Activated naive CD4-positive, alpha-beta T cell treated with anti-CD3 and anti-CD28 coated beads, Interleukin-2, amount 50 U/mL, for 16 hours (primary cell): Measurements from ENCODE around the gene SOX18.
A peak's percentile ranks its signal among the peaks of the same experiment; 100 is the strongest.

ENCODE experiments used
- DNase-seq: peaks from one replicate; pipeline ENCODE4 v3.0.0-alpha.2; 2020

SOX18 gene

DNA sequence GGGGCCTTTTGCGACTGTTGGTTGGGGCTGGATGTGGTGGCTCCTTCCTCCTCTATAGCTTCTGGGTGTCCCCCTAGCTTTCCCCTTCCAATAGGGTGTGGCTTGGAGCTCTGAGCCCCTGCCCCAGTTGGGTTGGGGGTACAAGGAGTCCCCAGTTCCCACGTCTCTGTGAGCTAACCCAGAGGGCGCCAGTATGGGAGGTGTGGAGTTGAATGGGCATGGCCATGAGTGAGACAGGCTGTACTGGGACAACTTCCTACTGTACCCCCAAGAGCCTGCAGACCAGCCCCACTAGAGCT lies 12.3 kb downstream of the SOX18 start:
- no peak for DNase-seq

DNA sequence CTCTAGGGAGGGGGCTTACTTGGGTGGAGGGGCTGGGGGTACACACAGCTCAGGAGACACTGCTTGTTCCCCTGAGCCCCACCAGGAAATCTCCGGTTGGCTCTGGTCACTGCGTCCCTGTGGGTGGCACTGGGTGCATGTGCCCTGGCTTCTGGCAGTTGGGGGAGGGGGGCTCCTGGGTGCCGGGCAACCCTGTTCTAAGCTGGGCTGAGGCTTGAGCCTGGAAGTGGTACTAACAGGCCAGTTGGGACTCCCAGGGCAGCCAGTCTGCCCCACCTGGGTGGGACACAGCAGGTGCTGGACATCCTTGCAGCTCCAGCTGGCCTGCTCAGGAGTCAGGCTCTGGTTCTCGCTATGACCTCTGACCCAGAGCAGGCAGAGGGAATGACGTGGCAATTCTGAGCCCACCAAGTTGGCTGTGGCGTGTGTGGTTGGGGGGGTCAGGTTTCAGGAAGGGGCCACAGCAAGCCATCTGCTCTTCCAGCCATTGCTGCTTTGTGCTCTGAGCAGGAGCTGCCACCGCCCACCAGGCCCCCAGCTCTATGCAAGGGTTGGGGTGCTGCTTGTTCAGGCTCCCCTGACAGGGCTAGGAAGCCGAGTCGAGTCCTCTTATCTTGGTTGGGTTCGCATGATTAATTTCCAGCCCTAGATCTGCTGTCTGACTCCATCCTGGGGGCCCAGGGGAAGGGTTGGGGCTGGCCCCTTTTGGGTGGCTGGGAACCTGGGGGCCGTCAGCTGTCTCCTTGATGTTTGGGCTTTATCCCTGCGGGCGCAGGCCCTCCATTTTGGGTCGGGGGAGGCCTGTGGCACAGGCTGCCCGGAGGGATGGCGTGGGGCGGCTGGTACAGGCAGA lies 12.9 kb downstream of the SOX18 start:
- no peak for DNase-seq

DNA sequence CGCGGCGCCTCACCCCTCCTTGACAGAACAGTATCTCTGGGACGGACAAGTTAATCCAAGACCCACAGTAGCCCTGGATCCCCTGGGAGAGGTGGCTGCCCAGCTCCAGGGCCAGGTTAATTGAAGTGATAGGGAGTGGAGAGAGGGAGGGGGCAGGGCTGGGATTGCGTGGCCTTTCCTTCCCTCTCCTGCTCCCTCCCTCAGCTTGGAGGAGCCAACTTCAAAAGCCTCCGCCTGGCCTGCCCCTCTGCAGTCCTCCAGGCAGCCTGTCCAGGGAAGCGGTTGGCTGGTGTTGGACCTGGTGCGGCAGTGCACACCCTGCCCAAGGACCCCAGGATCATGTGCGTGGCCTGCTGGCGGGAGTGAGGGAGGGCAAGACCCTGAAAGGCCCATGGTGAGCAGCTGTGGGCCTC lies 13.5 kb downstream of the SOX18 start, which contains the start of gene C20orf204:
C20orf204 (plus strand) TSS at position 250 of the 413 bp plus-strand sequence; CDS start at position 392, 142 bp downstream.
- DNase-seq, result no peak

DNA sequence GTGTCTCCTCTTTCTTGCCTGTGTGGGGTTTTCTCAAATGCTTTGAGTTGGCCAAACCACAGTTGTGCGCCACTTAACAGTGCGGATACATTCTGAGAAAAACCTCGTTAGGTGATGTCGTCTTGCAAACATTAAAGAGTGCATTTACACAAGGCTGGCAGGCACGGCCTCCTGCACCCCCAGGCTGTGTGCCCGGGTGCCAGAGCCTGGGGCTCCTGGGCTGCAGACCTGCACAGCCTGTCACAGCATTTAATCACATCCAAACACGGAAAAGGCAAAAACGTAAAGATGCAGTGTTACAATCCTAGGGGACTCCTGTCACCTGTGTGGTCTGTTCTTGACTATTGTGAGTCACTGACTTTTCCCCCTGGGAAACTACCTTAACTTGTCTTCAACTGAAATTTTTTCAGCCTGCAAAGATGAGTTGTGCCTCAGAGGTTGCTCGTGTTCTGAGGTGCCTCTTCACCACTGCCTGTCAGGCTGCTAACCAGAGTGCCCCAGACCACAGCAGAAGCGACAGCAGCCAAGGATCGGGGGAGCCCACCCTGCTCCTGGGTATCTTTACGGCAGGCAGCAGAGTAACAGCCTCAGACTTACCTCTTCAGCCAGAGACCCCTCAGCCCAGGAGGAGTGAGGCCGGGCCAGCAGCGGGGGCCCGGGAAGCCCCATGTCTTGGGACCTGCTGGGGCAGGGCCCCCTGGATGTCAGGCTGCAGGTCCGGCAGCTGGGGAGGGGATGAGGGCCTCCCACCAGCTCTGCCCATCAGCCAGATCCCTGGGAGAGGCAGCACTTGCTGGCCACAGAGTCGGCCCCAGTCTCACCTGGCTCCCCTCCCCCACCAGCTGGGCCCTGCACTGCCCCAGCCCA lies 14.1 kb downstream of the SOX18 start:
- DNase-seq, result peak; percentile 36

DNA sequence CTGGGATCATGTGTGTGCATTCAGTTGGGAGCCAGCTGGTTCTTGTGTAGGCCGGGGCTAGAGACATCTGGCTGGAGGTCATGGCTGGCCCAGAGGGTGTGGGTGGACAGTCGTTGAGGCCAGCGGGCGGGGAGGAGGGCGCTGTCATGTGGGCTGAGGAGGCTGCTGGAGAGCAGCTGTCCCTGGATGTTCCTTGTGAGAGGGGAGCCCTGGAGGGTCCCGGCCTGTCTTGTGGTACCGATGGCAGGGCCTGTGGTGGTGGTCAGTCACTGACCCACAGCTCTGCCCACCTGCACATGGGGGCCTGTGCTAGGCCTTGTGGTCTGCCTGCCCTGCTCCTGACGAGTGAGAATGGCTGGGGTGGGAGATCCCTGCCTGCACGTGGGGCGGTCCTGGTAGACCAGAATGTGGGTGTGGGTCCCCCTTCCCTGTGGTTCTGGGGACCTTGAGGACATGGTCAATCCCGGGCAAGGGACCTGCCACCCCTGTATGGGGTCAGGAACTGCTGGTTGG lies 15.4 kb downstream of the SOX18 start:
- DNase-seq, result no peak

DNA sequence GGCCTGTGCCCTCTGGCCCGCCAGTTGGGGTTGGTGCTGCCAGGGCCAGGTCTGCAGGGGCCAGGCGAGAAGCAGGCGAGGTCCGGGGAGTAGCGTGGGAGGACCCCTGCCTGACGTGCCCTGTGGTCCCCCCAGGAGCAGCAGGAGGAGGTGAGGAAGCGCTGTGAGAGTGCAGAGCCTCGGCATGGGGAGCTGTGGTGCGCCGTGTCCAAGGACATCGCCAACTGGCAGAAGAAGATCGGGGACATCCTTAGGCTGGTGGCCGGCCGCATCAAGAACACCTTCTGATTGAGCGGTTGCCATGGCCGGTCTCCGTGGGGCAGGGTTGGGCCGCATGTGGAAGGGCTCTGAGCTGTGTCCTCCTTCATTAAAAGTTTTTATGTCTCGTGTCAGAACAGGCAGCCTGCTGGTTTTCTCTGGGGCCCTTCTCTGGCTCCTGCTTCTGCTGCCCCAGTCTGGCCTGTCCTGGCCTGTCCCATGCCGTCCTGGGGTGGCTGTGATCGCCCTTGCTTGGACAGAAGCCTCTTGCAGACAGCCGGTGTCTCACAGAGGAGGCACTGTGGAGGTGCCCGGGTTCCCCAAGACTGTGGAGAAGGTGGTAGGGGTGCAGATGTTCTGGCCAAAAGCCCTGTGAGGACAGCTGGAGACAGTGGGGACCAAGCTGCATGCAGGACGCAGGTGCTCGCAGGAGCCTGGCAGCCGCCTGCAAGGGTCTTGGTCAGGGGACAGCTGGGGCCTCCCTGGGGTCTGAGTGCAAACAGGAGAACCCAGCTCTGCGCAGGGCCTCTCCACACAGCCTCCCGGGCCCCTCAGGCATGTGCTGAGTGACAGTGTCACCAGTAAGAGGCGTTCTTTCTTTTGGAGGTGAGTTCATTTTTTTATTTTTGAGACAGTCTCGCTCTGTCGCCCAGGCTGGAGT lies 16.5 kb downstream of the SOX18 start:
- DNase-seq, result no peak

DNA sequence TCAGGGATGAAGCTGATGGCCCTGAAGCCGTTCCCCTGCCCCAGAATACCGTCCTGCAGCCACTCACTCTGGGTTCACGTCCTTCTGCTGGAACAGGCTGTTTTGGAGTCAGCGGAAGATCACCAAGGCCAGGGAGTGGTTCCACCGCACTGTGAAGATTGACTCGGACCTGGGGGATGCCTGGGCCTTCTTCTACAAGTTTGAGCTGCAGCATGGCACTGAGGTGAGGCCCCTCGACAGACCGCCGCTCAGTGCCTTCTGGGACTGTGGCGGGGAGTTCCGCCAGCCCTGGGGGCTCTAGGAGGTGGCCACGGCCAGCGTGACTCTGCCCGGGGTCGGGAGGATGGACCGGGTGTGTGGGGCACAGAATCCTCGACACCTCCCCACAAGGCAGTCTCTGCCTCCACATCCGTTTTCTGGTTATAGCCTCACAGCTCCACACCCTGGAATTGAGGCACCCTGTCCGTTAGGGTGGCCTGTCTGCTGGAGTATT lies 17.6 kb downstream of the SOX18 start:
- DNase-seq, result no peak

DNA sequence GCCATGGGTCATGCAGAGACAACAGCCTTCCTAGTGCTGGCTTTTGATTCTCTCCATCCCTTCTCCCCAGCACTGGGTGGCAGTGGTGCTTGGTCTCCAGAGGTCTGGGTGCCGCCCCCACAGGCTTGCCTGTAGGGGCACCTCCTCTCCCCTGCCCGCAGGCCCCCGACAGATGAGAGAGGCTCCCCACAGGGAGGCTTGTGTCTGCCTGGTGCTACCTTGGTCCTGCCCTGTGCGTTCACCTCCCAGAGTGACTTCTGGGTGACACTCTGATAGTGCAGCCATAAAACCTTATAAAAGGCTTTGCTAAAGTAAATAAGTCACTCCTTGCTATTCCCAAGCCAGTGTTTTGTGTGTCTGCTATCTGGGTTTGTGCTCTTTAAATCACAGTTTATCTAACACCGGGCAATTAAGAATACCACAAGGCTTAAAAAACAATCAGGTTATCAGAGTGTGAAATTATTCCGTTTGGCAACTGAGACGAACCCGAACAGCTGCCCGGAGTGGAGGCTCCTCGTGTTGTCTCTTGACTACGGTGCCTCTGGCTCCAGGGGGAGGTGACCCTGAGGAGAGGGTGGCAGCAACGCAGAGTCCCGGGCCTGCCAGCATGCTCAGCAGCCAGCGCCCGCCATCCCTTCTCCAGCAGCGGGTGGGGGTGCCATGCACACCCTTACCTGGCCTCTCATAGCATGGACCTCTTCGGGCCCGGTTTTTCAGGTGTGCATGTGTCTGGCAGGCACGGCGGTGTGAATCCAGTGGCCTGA lies 18.9 kb downstream of the SOX18 start:
- no peak for DNase-seq

DNA sequence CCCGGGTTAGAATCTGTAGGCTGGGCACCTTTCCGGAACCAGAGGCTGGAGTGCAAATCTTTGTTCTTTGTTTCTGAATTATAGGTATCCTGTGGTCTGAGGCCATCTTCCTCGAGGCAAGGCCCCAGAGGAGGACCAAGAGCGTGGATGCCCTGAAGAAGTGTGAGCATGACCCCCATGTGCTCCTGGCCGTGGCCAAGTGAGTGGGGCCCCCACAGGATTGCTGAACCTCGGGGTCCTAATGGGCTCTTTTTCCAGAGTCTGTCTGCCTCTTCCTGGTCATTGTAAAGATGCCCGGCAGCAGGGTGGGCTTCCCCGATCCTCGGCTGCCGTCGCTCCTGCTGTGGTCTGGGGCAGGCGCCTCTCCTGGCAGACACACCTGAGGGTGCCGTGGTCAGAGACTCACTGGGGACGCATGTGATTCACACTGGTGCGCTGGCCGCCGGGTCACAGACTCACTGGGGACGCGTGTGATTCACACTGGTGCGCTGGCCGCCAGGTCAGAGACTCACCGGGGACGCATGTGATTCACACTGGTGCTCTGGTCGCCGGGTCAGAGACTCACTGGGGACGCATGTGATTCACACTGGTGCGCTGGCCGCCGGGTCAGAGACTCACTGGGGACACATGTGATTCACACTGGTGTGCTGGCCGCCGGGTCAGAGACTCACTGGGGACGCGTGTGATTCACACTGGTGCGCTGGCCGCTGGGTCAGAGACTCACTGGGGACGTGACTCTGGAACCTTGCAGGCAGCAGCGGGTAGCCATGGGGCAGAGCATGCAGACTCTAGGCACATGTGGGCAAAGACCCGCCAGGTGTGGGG lies 19.9 kb downstream of the SOX18 start:
- DNase-seq, result no peak

DNA sequence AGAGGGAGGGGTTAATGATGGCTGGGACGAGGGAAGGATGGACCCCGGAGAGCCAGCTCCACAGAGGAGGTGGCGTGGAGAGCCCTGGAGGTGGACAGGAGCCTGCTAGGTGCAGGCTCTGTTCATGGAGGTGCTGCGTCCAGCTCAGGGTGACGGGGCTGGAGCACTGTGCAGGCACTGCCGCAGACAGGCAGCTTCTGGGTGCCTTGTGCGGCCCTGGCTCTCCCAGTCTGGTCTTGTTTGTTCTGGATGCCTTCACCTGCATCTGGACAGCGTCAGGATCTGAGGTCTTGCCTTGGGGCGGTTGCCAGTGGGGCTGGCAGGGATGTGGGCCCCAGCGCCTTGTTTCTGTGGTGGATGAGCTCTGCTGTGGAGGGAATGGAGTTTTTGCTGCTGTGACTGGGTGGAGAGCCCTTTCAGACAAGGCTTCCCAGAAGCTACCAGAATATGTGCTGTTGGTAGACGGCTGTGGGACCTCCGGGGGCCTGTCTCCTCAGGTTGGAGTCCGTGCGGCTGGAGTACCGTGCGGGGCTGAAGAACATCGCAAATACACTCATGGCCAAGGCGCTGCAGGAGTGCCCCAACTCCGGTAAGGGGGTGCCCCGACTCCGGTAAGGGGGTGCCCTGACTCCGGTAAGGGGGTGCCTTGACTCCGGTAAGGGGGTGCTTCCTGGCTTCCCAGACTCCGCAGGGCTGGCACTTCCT lies 21.3 kb downstream of the SOX18 start:
- DNase-seq, result no peak

DNA sequence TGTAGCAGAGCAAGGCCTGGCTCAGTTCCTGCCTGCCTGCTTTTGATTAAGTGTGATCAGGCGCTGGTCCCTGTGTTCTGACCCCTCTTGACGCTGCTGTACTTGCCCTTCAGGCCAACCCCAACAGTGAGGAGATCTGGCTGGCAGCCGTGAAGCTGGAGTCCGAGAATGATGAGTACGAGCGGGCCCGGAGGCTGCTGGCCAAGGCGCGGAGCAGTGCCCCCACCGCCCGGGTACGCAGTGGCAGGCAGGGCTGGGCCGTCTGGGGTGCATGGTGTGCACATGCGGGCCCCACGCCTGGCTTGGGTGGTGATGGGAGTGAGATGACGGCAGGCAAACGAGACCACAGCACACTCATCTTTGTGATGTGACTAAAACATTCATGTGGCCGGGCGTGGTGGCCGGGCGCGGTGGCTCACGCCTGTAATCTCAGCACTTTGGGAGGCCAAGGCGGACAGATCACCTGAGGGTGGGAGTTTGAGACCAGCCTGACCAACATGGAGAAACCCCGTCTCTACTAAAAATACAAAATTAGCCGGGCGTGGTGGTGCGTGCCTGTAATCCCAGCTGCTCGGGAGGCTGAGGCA lies 23.5 kb downstream of the SOX18 start:
- DNase-seq, result no peak

DNA sequence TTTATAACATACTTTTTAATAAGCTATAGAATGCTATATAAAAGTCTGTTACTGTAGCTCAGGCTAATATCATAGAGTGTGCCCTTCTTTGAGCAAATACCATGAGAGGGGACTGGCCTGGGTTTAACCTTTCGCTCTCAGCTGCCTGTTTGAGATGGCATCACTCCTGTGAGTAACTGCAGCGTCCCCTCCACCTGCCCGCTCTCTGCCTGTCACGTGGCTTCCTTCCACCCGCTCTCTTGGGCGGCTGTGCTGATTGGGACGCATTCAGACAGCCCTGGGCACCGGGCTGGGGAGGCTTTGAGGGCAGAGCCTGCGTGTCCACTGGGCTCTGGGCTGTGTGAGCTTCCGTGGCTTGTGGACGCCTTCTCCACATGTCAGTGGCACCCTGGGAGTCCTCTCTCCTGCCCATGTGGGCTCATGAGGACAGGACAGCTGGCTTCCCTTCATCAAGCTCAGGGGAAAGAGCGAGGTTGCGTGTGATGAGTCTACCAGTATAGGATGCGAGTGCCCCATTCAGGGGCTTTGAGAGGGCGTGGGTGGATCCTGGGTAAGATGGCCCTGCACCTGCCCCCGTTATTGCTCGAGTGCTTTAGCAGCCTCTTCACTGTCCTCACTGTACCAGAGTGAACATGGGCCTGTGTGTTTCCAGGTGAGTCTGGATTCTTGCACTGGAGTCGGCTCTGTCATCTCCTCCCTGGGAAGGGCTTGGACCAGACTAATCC lies 24.2 kb downstream of the SOX18 start:
- no peak for DNase-seq

DNA sequence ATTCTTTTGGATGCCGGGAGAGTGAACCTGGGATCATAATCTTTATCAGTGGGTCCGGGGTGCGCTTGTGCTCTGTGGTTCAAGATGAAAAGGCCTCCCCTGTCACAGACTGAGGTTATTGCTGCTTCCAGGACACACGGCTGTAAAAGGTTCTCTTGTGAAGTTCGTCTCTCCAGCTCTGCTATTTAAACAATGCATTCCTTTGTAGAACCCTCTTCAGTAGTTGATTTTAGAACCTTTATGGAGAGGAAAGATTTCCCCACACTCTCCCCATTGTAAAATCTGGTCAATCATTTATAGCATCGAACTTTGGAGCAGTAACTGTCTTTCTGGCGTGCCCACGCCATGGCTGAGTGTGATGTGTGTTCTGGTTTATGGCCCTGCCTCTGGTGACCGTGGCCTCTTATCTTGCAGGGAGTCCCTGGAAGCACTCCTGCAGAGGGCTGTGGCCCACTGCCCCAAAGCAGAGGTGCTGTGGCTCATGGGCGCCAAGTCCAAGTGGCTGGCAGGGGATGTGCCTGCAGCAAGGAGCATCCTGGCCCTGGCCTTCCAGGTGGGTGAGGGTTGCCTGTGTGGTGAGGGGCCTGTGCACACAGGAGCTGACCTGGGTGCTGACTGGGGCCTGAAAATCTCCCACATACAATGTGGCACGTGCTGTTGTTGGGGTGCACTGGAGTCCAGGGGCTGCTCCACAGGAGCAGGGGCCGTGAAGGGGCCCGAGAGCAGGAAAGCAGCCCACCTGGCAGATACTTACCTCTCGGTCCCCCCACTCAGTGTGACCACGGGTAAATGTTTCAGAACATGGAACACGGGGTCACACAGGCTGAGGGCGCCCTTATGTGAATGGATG lies 25.1 kb downstream of the SOX18 start:
- DNase-seq, result no peak

DNA sequence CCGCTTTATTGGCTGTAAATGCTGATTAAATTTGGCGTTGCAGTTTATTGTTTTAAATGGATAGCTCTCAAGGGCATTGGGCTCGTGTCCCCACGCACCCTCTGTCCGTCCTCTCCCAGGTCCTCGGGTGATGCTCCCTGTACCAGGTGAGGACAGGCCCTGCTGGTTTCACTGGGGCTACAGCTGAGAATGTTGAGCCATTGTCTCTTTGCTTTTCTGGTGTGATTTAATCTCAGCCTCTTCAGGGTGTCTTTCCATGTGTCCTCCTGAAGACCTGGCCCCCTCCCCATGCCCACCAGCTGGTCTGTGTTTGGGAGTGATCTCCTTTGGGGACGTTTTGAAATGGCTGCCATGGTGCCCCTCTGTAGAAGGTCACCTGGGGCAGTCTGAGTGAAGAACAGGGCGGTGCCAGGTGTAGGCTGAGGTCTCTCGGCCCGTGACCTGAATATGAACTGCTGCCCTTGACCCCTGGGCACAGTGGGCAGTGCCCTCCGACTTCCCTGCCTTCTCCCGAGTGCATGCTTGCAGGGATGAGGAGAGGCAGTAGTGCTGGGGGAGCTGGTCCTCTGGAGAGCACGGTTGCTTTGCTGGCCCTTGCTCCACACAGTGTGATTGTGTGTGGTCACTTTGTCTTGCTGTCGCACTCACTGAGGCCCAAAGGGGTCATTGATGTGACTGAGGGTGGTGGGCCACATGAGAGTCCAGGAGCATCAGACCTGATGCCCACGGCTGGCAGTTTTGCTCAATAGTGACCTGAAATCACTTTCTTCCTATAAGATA lies 25.9 kb downstream of the SOX18 start:
- DNase-seq, result no peak

DNA sequence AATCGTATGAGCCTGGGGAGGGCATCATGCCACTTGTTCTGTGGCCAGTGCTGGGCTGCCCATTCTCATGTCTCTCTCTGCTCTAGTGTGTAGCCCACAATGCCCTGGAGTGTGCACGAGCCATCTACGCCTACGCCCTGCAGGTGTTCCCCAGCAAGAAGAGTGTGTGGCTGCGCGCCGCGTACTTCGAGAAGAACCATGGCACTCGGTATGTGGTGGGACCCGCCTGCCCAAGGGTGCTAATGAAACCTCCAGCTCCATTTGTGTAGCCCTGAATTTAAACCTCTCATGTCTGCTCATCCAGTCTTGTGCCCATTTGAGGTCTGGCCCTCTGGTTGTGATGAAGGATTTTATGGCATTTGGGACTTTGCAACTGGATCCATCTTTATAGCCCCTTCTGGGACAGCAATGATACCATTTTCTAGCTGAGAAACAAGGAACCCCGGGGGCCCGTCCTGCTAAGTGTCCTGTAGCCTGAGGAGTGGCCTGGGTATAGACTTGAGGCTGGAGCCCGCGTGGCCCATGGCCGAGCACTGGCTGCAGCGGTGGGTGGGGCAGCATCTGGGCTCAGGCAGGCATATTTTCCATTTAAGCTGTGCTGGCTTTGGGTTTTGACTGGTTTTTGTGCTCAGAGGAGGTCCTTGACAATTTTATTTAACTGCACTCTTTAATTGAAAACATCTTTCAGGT lies 26.6 kb downstream of the SOX18 start:
- DNase-seq, result no peak

DNA sequence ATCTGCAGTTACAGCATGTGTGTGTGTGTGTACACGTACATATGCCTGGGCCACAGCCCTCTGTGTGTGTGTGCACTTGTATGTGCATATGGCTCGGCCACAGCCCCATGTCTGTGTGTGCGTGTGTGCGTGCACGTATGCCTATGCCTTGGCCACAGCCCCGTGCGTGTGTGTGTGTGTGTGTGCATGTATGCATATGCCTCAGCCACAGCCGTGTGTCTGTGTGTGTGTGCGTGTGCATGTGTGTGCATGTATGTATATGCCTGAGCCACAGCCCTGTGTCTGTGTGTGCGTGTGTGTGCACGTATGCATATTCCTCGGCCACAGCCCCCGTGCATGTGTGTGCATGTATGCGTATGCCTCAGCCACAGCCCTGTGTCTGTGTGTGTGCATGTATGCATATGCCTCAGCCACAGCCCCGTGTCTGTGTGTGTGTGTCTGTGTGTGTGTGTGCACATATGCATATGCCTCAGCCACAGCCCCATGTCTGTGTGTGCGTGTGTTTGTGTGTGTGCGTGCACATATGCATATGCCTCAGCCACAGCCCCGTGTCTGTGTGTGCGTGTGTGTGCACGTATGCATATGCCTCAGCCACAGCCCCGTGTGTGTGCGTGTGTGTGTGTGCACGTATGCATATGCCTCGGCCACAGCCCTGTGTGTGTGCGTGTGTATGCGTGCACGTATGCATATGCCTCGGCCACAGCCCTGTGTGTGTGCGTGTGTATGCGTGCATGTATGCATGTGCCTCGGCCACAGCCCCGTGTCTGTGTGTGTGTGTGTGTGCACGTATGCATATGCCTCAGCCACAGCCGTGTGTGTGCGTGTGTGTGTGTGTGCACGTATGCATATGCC lies 28.1 kb downstream of the SOX18 start:
- DNase-seq, result peak; percentile 7
